DOHH2 (cell line): Measurements from ENCODE around the gene ERLEC1.

Experiments used
- H3F3A ChIP-seq: fragments of 200-600 bp; sonication (generic), shearing (Covaris generic); 2 replicates; pipeline ENCODE4 v1.6.0; 2016; ENCODE audit warnings: antibody characterized with exemption, mild to moderate bottlenecking; ENCODE audit not compliant: control insufficient read depth, insufficient read depth
- H3K27ac ChIP-seq: fragments of 200-600 bp; sonication (generic); 2 replicates; pipeline ENCODE4 v1.5.1; 2014; ENCODE audit warnings: low read depth, mild to moderate bottlenecking, low read length, moderate library complexity
- H3K27me3 ChIP-seq: fragments of 200-600 bp; sonication (generic); 2 replicates; pipeline ENCODE4 v1.6.1; 2014; ENCODE audit warnings: mild to moderate bottlenecking, low read length, mixed read lengths; ENCODE audit not compliant: control insufficient read depth
- H3K36me3 ChIP-seq: fragments of 200-600 bp; sonication (generic); 2 replicates; pipeline ENCODE4 v1.6.1; 2014; ENCODE audit warnings: mild to moderate bottlenecking, low read length, moderate library complexity, mixed read lengths; ENCODE audit not compliant: control insufficient read depth
- H3K4me1 ChIP-seq: fragments of 200-600 bp; sonication (generic); 2 replicates; pipeline ENCODE4 v1.6.1; 2014; ENCODE audit warnings: mild to moderate bottlenecking, low read length, mixed read lengths; ENCODE audit not compliant: control insufficient read depth
- H3K4me2 ChIP-seq: fragments of 200-600 bp; sonication (generic); 2 replicates; pipeline ENCODE4 v1.6.0; 2014; ENCODE audit warnings: mild to moderate bottlenecking, low read length, moderate library complexity
- H3K4me3 ChIP-seq: fragments of 200-600 bp; sonication (generic); 2 replicates; pipeline ENCODE4 v1.5.1; 2014; ENCODE audit warnings: mild to moderate bottlenecking, low read length, mixed read lengths
- H3K79me2 ChIP-seq: fragments of 200-600 bp; sonication (generic); 2 replicates; pipeline ENCODE4 v1.6.1; 2014; ENCODE audit warnings: mild to moderate bottlenecking, low read length, mixed read lengths; ENCODE audit not compliant: control insufficient read depth
- H3K9me2 ChIP-seq: fragments of 200-600 bp; sonication (generic); replicated peaks from 2 replicates; pipeline ENCODE4 v1.6.1; 2014; ENCODE audit warnings: mild to moderate bottlenecking, low read length, mixed read lengths; ENCODE audit not compliant: control insufficient read depth
- H3K9me3 ChIP-seq: fragments of 200-600 bp; sonication (generic); 2 replicates; pipeline ENCODE4 v1.6.1; 2014; ENCODE audit warnings: antibody characterized with exemption, low read length, mixed read lengths; ENCODE audit not compliant: control insufficient read depth, insufficient read depth
- H4K20me1 ChIP-seq: fragments of 200-600 bp; sonication (generic); 2 replicates; pipeline ENCODE4 v1.6.0; 2014; ENCODE audit warnings: low read depth, mild to moderate bottlenecking, antibody characterized with exemption, low read length, moderate library complexity; ENCODE audit not compliant: control insufficient read depth, insufficient read depth
- CTCF ChIP-seq: fragments of 200-600 bp; sonication (generic); IDR thresholded peaks from one replicate; pipeline ENCODE4 v1.5.1; 2014; ENCODE audit warnings: antibody characterized with exemption, mild to moderate bottlenecking, low read depth, low read length; ENCODE audit not compliant: poor library complexity, severe bottlenecking
- EZH2phosphoT487 ChIP-seq: fragments of 200-600 bp; sonication (generic); IDR thresholded peaks from 2 replicates; pipeline ENCODE4 v1.6.1; 2017; ENCODE audit warnings: borderline replicate concordance, mild to moderate bottlenecking, antibody characterized with exemption, low read length, moderate library complexity, mixed read lengths

Gene ERLEC1

GRCh38 chr2:53740170-53740569 is 46.7 kb upstream of the ERLEC1 start:
- Histone ChIP-seq H4K20me1 (no peaks in the 10 kb centered on the region), H3K79me2 (no peaks in the 10 kb centered on the region), H3K9me2 (no peaks in the 10 kb centered on the region), H3K4me3 (no peak overlapping the region), H3K27me3 (no peaks in the 10 kb centered on the region), H3F3A (0 out of 2 replicates have a peak, but pooled peaks cover 3% of the 10 kb centered on the region), H3K4me2 (no peak overlapping the region), H3K4me1 (peaks cover 8% of the 10 kb centered on the region; the same call in 1 of the 2 replicates), H3K36me3 (no peaks in the 10 kb centered on the region; the same call in 1 of the 2 replicates), H3K27ac (no peak overlapping the region), H3K9me3 (no peaks in the 10 kb centered on the region)
- no peak for TF ChIP-seq CTCF
- no peak for TF ChIP-seq EZH2phosphoT487

GRCh38 chr2:53744395-53745065 is 42.3 kb upstream of the ERLEC1 start:
- no peaks in the 10 kb centered on the region for H4K20me1 ChIP-seq
- H3F3A ChIP-seq = no peaks in the 10 kb centered on the region
- H3K4me1 ChIP-seq = peaks cover 8% of the 10 kb centered on the region; the same call in 1 of the 2 replicates
- no peaks in the 10 kb centered on the region for H3K9me3 ChIP-seq
- H3K36me3 ChIP-seq = peaks cover 8% of the 10 kb centered on the region
- H3K4me2 ChIP-seq = peak overlapping the region; percentile 21; the same call in 1 of the 2 replicates
- H3K27ac ChIP-seq = no peak overlapping the region
- TF ChIP-seq EZH2phosphoT487 (no peak), CTCF (no peak)
- H3K9me2 ChIP-seq = no peaks in the 10 kb centered on the region
- no peaks in the 10 kb centered on the region for H3K79me2 ChIP-seq
- H3K4me3 ChIP-seq = no peak overlapping the region
- no peaks in the 10 kb centered on the region for H3K27me3 ChIP-seq

GRCh38 chr2:53750041-53750768 is 36.6 kb upstream of the ERLEC1 start:
- Histone ChIP-seq H3K27ac (no peak overlapping the region), H3K4me2 (no peak overlapping the region)
- TF ChIP-seq CTCF (no peak), EZH2phosphoT487 (no peak)

More at GRCh38 chr2:53750041-53750768, 36.6 kb upstream of the ERLEC1 start:
- Histone ChIP-seq H3F3A (no peaks in the 10 kb centered on the region), H4K20me1 (no peaks in the 10 kb centered on the region), H3K36me3 (peaks cover 11% of the 10 kb centered on the region), H3K4me1 (no peaks in the 10 kb centered on the region), H3K79me2 (no peaks in the 10 kb centered on the region), H3K27me3 (no peaks in the 10 kb centered on the region), H3K9me2 (no peaks in the 10 kb centered on the region), H3K9me3 (no peaks in the 10 kb centered on the region), H3K4me3 (no peak overlapping the region)
